SH-SY5Y (cell line): ENCODE measurements around the gene TMEM117.

ENCODE experiments used
- GATA2 ChIP-seq: IDR thresholded peaks from 2 replicates; pipeline ENCODE4 v1.6.1; 2011; ENCODE audit warnings: mild to moderate bottlenecking, low read depth, low read length
- GATA3 ChIP-seq: IDR thresholded peaks from 2 replicates; pipeline ENCODE4 v1.6.1; 2011; ENCODE audit warnings: low read depth, mild to moderate bottlenecking, low read length, moderate library complexity

TMEM117 gene

DNA sequence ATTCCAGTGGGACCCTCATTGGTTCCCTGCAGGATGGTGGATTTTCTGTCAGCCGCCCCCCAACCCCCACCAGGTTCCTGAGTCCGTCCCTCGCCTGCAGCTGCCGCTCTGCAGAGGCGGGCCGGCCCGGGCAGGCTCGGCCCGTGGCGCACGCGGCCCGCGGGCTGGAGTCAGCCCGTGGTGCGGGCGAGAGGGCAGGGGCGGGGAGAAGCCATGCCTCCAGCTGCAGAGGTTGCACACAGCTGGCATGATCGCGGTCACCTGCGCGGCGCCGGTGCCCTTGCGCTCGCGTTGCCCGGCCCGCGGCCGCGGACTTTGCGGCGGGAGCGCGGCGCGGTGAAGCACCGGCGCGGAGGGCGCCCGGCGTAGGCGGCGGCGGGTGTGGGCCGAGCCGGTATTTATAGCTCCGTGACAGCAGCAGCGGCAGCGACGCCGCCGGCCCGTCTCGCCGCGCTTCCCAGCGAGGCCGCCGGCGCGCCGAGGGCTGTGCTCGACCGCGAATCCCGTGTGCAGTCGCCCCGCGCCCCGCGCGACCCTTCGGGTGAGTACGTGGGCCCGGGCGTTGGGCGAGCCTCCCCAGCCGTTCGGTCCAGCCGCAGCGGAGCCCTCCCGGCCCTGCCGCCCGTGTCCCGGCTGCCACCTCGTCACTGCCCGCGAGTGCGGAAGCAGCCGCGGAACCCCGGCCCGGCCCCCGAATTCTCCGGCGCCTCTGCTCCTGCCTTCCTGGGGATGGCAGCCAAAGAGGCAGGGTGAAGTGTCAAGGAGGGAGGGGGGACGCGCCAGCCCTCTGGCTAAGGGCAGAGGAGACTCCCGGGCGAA, at the start of gene TMEM117:
TMEM117 (plus strand) TSS at position 426 of the 819 bp plus-strand sequence.
- TF ChIP-seq GATA2 (no peak), GATA3 (no peak)

DNA sequence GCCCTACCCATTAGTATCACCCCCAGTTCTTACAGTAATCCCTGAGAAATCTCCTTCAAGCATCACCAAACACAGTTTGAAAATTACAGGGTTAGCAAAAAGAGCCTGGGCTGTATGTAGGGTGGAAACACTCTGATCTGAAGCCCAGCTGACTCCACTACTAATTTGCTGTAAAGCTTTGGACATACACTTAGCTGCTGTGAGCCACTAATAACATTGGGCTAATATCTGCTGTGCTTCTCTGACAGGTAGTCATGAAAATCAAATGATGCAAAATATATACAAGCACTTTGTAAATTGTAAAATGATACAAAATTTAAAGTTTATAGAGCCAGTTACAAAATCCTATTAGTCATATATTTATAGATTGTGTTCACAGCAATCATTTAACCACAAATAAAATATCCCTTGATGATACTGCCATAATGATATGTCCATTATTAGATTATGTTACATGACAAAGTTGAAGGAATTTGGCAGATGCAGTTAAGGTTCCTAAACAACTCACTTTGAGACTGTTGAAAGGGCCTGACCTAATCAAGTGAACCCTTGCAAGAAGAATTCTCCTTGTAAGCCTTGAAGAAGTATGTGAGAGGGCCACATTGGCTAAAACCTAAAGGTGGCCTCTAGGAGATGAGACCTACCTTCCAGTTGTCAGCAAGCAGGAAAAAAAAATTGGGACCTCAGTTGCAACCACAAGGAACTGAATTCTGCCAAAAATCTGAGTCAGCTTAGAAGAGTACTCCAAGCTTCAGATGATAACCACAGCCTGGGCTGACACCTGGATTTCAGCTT, 48.8 kb upstream of the TMEM117 start:
- no peak for TF ChIP-seq GATA3
- TF ChIP-seq GATA2, result no peak

DNA sequence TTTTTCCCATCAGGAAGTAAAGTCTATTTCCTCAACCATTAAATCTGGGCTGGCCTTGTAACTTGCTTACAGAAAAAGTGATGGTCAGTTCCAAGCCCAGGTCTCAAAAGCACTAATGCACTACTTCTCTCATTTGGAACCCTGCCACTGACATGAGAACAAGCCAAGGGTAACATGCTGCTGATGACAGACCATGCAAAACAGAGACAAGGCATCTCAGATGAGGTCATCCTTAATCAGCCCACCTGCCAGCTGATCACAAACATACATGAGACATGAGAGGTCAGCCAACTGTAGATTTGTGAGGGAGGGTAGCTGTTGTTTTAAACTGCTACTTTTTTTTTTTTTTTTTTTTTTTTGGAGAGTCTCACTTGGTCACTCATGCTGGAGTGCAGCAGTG, 45.9 kb upstream of the TMEM117 start:
- TF ChIP-seq GATA2, result no peak
- no peak for TF ChIP-seq GATA3

DNA sequence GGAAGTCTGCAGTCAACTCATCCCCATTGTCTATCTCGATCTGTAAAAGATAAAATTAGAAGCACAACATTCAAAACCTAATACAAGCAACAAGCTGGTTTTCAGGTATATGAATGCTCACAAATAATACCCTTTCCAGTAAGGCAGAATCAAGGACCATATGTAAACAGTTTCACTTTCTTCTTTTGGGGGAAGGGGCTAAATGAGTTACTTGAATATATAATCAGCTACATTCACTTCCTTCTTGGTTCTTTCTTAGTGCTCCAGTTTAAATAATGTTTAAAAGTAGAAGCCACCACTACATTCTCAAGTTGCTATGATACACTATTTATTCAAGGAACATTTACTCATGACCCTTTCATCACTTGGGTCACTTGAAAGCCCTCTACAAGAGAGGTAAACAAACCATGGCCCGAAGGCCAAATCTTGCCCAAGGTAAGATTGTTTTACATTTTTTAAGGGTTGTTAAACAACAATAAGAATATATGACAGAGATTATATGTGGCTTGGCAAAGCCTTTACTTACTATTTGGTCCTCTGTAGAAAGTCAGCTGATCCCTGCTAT, 40.1 kb upstream of the TMEM117 start:
- TF ChIP-seq GATA3, result no peak
- no peak for TF ChIP-seq GATA2

DNA sequence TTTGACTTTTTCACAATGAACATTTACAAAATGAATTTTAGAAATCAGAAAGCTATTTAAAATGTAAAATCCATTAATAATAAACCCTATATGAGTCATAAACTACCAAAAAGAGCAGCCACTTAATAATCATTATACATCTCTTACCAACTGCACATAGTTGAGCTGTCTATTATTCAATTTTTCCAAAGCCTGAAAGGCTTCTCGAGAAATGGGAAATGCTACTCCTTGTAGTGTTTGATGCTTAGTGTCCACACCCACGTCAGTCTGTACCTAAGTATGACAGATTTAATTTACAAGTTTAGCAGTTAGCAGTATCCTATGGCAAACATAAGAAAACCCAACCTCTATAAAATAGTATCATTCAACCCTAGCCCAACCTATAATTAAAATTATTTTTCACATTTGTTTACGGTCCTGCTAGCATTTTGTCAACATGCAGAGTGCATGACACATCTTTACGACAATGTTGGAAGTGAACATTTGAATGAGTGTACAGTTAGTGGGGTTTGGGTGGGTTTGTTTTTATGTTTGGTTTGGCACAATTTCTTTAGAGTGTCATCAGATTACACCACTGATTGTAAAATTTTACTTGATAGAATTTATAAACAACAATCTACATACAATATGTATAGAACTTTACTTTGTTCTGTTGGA, 38.2 kb upstream of the TMEM117 start:
- TF ChIP-seq GATA2 (no peak), GATA3 (no peak)

DNA sequence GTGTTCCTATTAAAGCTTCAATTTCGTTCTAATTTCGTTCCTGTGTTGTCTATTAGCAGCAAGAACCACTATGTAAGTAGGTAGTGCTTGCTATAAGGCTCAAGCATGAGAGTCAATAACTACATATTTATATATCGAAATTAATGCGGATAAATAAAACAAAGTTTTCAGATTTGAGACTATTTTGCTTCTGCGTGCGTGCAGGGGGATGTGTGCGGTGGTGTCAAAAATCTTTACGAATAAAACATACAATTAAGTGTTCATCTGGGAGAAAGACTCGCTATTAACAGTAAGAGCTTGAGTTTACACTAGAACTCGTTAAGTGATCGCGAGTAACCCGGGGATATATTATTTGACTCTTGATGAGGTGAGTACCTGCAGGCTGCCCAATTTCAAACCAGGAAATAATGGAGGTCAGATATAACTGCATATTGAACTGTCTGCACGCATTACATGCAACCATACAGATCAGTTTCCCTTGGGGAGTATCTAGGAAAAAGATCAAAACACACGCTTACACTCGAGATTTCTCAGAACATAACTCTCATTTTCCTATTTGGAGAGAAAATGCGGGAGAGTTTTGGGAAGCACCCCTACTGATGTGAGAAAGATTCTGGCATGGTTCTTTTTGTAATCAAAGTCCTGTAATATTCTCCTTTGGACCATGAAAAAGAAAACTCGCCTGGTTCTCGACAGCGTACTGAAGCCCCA, 30.6 kb upstream of the TMEM117 start:
- TF ChIP-seq GATA2, result no peak

DNA sequence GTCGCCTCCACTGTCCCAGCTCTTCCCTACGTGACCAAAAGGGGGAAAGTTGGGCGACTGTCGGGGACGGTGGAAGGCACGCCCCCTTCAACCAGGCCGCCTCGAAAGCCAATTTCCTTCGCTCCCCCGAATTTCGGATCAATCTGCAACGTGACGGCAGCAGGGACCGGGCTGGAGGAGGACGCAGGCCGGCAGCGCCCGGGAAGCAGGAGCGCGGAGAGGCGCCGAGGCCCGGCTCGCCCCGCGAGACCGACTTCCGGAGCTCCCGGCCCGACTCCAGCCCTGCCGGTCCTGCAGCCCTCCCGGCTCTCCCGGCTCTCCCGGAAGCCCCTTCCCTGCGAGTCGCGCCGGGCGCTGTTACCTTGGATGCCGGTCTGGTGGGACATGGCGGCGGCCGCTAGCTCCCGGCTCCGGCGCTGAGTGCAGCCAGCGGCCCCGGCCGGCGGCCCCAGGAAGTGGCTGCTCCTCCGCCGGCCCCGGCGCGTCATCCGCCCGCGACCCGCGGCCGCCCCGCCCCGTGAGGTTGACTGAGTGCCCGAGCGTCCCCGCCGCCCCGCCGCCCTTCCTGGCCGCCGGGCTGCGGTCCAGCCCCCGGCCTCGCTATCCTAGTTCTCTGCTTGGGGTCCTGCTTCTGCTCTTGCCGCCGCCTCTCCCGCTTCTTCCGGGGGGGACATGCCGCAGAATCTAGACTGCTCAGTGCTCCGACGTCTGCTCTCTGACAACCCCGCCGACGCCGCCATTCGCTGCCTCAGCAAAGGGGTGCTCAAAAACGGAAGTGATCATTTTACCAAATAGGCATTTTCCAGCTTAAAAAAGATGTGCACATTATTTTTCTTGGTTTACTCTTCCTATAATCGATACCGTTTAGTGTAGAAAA, 29.8 kb upstream of the TMEM117 start, which contains the start of gene TWF1:
TWF1 (minus strand) TSS at position 458 of the 877 bp plus-strand sequence; CDS start at position 386, 72 bp downstream.
- TF ChIP-seq GATA2 (no peak), GATA3 (no peak)

DNA sequence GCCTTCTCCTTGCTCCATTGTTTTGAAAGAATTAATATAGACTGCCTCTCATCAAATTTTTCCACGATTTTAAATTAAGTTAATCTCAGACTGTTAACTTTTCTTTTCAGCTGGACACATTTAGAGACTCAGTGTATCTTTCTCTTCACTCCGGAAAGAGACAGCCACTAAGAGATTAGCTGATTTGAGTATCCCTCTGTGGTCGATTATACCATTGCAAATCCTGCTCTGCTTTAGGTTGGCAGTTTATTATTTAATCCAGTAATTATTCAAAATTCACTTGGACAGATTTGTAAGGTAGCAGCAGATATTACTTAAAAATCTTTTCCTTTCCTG, 29.2 kb upstream of the TMEM117 start:
- TF ChIP-seq GATA3, result no peak
- no peak for TF ChIP-seq GATA2

DNA sequence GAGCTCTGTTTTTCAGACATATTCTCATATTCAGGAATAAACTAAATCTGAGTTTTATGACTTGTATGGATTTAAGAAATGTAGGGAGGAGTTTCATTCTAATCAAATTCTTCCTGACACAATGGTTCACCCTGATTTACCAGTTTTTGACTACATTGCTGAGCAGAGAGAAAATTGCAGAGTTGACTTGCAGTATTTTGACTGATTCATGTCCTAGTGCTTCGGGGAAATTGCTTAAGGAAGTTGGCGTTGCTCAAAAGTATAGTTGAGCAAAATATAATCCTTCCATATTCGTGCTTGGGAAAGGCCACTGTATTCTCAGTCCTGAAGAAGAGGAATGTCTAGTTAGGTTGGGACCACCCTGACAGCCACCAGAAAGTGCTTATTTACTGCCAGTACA, 28.5 kb upstream of the TMEM117 start:
- TF ChIP-seq GATA2 (no peak), GATA3 (no peak)

DNA sequence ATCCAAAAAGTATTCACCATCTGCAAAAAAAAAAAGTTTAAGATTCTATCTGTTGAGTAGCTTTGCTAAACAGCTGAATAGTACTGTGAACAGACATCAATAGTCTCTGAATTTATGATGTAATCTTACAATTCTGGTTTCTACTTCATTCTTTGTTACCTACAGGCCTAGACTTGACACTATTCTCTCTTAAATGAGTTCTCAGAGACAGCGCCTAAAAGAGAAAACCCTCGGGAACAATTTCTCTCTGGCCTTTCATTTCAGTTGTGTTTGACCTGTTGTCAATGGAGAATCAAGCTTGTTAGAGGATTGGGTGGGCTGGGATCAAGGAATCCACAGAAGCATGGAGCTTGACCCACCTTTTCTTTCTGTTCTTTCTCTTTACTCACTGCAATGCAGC, 23.8 kb upstream of the TMEM117 start:
- TF ChIP-seq GATA2, result no peak

DNA sequence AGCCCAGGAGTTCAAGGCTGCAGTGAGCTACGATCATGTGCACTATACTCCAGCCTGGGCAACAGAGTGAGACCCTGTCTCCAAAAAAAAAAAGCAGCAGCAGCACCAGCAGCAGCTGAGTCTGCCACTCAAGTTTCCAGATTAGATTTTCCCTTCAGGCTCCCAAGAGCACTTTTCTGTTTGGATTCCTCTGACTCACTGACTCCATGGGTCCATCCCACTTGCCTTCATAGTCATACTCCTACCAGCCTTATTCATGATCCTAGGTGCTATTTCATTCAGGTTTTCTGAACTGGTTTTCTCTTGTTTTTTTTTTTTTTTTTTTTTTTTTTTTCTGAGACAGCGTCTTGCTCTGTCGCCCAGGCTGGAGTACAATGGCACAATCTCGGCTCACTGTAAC, 23.0 kb upstream of the TMEM117 start:
- TF ChIP-seq GATA2, result no peak
- no peak for TF ChIP-seq GATA3

DNA sequence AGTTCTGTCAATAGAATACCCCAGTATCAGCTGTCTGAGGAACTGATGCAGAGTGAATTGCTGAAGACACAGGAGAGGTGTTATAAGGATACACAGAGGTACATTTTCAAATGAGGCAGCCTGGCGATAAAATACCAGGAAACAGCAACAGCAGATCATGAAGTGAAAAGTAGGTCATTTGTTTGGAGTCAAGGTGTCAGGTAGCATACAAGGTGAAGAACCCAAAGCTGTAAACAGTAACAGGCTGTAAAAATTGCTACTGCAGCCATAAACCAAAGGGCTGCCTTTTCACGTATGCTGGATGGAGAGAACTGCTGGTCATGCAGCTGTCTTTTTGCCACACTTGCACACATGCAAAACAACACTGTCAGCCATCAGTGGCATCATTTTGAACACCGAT, 20.5 kb upstream of the TMEM117 start:
- no peak for TF ChIP-seq GATA2
- TF ChIP-seq GATA3, result no peak

DNA sequence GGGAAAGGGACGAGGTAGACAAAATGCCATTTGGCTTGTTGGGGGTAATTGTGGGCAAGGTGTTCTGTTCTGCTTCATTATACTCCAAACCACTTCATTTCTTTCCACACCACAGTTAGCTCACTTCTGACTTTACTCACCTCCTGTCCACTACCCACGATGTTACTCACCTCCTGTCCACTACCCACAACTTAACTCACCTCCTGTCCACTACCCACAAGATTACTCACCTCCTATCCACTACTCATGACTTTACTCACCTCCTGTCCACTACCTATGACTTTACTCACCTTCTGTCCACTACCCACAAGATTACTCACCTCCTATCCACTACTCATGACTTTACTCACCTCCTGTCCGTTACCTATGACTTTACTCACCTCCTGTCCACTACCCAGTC, 19.7 kb upstream of the TMEM117 start:
- TF ChIP-seq GATA2, result no peak
- TF ChIP-seq GATA3, result no peak
